Nephron (organoid): ENCODE results near the gene CUL9.

Experiments
- H3K27ac Mint-ChIP-seq, 3 experiments: 2 replicates each; pipeline ENCODE4 v1.8.0; 2020; ENCODE audit warnings: mixed read lengths in 3 of 3, mild to moderate bottlenecking in 2 of 3, moderate library complexity in 1 of 3
- H3K27me3 Mint-ChIP-seq: 2 replicates; pipeline ENCODE4 v1.8.0; 2021; ENCODE audit warnings: low read depth, mild to moderate bottlenecking, moderate library complexity, mixed read lengths
- H3K36me3 Mint-ChIP-seq: 2 replicates; pipeline ENCODE4 v1.8.0; 2020; ENCODE audit warnings: low read depth, mixed read lengths
- H3K4me1 Mint-ChIP-seq: 2 replicates; pipeline ENCODE4 v1.8.0; 2020; ENCODE audit warnings: mixed read lengths
- H3K4me3 Mint-ChIP-seq, 3 experiments: 2 replicates each; pipeline ENCODE4 v1.8.0; 2020; ENCODE audit warnings: mild to moderate bottlenecking in 3 of 3, mixed read lengths in 3 of 3, moderate library complexity in 2 of 3
- H3K9me3 Mint-ChIP-seq: 2 replicates; pipeline ENCODE4 v1.8.0; 2020; ENCODE audit warnings: mixed read lengths
- CTCF ChIP-seq, 3 experiments: fragments of 200-600 bp; sonication (generic); IDR thresholded peaks; one replicate each; pipeline ENCODE4 v1.5.0; 2021; ENCODE audit warnings: antibody characterized with exemption in 3 of 3; ENCODE audit not compliant: unreplicated experiment in 3 of 3

The CUL9 gene

GRCh38 chr6:43268355-43268700, 86.3 kb downstream of the CUL9 start:
- Mint-ChIP-seq H3K4me3 (peak overlapping the region in 1 of 3 experiments; percentile 27), H3K27me3 (peaks cover 50% of the 10 kb centered on the region), H3K27ac (peak overlapping the region; percentile 25 to 75 (median 57)), H3K4me1 (peaks cover 42% of the 10 kb centered on the region), H3K9me3 (no peaks in the 10 kb centered on the region), H3K36me3 (no peaks in the 10 kb centered on the region)
- TF ChIP-seq CTCF (IDR thresholded peaks at IDR 0.05; ENCODE audit: unreplicated experiment in 3 of 3) = no peak

GRCh38 chr6:43268782-43269272, 86.8 kb downstream of the CUL9 start:
- Mint-ChIP-seq H3K4me3 (peak overlapping the region; percentile 27 to 71 (median 57)), H3K4me1 (peaks cover 42% of the 10 kb centered on the region), H3K27ac (peak overlapping the region; percentile 25 to 75 (median 57)), H3K9me3 (no peaks in the 10 kb centered on the region), H3K27me3 (peaks cover 55% of the 10 kb centered on the region), H3K36me3 (no peaks in the 10 kb centered on the region)
- TF ChIP-seq CTCF (IDR thresholded peaks at IDR 0.05; ENCODE audit: unreplicated experiment in 3 of 3) = no peak

- no peak for TF ChIP-seq CTCF (IDR thresholded peaks at IDR 0.05; ENCODE audit: unreplicated experiment in 3 of 3)
- Mint-ChIP-seq H3K4me1 (peaks cover 42% of the 10 kb centered on the region), H3K4me3 (peak overlapping the region; percentile 27 to 71 (median 57)), H3K9me3 (no peaks in the 10 kb centered on the region), H3K27ac (peak overlapping the region in 2 of 3 experiments; percentile 75 to 88), H3K36me3 (no peaks in the 10 kb centered on the region), H3K27me3 (peaks cover 61% of the 10 kb centered on the region)
Measured at GRCh38 chr6:43269273-43270007, 87.4 kb downstream of the CUL9 start.

- H3K36me3 Mint-ChIP-seq = no peaks in the 10 kb centered on the region
- peak overlapping the region in 2 of 3 experiments; percentile 35 to 88 for H3K27ac Mint-ChIP-seq
- H3K27me3 Mint-ChIP-seq = peaks cover 60% of the 10 kb centered on the region
- TF ChIP-seq CTCF (IDR thresholded peaks at IDR 0.05; ENCODE audit: unreplicated experiment in 3 of 3) = no peak
- H3K9me3 Mint-ChIP-seq = no peaks in the 10 kb centered on the region
- peak overlapping the region in 1 of 3 experiments; percentile 51 for H3K4me3 Mint-ChIP-seq
- peaks cover 48% of the 10 kb centered on the region for H3K4me1 Mint-ChIP-seq
Measured at GRCh38 chr6:43271103-43271815, 89.3 kb downstream of the CUL9 start.

GRCh38 chr6:43271944-43272343, 89.9 kb downstream of the CUL9 start:
- H3K36me3 Mint-ChIP-seq = no peaks in the 10 kb centered on the region
- TF ChIP-seq CTCF (IDR thresholded peaks at IDR 0.05; ENCODE audit: unreplicated experiment in 3 of 3) = no peak
- H3K9me3 Mint-ChIP-seq = no peaks in the 10 kb centered on the region
- H3K4me3 Mint-ChIP-seq = no peak overlapping the region
- H3K4me1 Mint-ChIP-seq = peaks cover 46% of the 10 kb centered on the region
- H3K27me3 Mint-ChIP-seq = peaks cover 66% of the 10 kb centered on the region
- H3K27ac Mint-ChIP-seq = no peak overlapping the region
